Measurements from ENCODE around the gene IFNA2.
A peak's percentile ranks its signal among the peaks of the same experiment; 100 is the strongest.
"Not testable (repeated sequence)": the region's sequence is repeated elsewhere in the genome, so short reads cannot be mapped to it uniquely, and the experiment has no call there.

Gene IFNA2

DNA sequence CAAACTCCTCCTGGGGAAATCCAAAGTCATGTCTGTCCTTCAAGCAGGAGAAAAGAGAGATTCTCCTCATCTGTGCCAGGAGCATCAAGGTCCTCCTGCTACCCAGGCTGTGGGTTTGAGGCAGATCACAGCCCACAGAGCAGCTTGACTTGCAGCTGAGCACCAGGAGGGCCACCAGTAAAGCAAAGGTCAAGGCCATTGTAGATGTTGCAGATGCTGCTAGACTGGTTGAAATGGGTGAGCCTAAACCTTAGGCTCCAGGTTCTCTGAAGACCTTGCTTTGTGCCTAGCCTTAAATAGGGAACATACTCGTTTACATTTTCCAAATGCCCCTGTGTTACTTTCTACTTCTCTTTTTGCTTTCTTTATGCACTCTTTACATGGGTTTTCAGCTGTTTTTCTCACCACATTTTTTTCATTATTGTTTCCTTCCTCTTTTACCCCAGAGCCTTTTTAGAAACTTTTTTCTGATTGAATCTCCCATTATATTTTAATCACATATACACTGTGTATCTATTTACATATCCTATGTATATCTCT is at the start of gene IFNA2:
TSS of gene IFNA2 (minus strand) at position 268 of the 540 bp plus-strand sequence. CDS start at position 199, 69 bp downstream.
- DNase-seq, result no peak

DNA sequence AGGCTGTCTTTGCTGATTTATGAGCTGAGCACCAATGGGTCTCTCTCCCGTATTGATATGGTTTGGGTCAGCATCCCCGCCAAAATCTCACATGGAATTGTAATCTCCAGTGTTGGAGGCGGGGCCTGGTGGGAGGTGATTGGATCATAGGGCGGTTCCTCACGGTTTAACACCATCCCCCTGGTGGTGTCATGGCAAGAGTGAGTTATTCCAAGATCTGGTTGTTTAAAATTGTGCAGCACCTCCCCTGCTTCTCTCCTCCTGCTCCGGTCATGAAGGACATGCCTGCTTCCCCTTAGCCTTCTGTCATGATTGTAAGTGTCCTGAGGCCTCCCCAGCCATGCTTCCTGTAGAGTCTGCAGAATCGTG is 49.8 kb upstream of the IFNA2 start:
- not testable (repeated sequence) for DNase-seq

DNA sequence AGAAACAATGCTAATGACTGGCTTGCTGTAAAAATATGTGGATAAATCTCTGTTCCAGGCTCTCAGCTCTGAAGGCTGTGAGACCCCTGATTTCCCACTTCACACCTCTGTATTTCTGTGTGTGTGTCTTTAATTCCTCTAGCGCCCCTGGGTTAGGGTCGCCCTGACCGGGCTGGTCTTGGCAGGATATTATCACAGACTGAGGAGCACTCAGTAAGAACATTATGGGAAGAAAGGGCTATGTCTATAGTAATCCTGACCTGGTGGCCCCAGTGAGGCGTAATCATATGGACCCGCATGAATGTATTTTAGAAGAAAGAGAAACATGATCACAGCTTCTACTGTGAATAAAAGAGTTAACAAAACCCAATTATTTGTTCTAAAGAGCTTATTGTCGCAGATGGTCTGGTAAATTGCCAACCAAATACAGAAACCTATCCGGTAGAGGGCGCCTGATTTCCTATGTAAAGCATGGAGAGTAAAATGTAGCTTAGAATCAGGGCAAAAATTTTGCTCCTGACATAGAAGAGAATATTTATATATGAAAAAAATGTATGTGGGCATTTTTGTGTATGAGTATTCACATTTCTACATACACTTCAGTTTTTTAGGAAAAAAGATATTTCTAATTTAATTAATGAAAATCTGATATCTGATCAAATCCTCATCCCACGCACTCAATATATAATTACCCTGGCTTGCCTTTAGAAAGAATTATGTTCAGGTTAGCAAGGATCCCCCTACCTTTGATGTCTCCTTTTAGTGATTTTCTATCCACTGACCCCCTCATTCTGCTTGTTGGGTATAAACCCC is 49.2 kb upstream of the IFNA2 start:
- peak; percentile 12 to 54 for DNase-seq

- no peak for DNase-seq
Observed at GRCh38 chr9:21432672-21433425, 47.7 kb upstream of the IFNA2 start.

DNA sequence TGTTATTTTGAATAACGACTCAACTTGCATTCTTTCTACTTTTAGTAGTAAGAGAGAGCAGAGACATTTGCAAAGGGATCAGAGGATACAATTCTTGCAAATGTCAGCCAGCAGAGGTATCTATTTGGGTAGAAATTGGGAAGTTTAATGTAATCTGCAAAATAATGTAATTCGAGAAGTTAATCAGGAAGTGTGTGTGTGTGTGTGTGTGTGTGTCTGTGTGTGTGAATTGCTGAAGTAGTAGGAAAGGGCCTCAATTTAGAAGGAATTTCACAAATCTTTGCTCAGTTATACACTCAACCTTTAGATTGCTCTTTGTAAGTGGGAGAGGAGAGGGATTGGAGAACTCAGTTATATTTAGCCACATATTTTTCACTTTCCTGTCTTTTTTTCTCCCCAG is 44.0 kb upstream of the IFNA2 start:
- no peak for DNase-seq

DNA sequence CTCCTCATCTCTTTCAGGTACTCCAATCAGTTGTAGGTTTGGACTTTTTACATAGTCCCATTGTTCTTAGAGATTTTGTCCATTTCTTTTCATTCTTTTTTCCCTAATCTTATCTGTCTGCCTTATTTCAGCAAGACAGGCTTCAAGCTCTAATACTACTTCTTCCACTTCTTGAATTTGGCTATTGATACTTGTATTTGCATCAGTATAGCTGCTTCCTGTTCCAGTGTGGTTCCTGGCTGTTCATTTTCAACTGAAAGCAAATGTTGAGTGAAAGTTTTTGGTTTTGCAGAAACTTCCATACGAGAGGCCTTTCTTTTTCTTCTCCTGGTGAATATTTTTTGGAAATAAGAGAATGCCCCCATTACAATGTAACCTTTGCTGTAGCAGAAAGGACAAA is 43.0 kb upstream of the IFNA2 start:
- no peak for DNase-seq

DNA sequence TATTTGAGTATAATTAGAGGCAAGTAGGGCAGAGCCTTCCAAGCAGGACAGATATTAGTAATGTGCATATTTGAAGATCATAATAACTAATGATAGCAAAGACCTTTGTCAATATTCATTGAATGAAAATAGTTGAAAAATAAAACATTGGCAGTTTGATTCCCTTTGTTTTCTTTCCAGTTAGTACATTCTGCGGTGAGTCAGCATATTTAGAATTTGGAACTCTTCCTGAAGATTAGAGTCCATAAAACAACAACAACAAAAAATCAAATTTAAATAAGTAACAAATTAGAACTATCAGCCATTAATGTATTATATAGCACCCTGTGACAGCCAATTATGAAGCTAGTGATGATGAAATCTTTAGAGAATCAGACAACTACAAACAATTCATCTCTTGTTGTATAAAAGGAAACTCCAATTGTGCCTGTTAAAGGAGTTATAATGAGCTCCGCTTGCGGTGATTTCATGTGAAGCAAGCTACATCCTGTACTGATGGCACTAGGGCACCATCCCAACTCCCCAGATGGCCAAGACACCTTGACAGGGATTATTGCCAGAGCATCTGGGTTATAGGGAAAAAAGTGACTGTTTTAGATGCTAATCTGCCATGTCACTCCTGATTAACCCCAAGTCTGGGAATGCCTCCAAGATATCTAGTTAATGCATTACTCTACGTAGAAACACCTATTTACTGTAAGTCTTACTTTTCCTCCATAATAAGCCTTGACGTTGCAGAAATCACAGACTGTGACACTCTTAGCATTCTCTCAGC is 30.5 kb upstream of the IFNA2 start:
- no peak for DNase-seq

GRCh38 chr9:21414220-21414940 is 29.2 kb upstream of the IFNA2 start:
- DNase-seq, result no peak

DNA sequence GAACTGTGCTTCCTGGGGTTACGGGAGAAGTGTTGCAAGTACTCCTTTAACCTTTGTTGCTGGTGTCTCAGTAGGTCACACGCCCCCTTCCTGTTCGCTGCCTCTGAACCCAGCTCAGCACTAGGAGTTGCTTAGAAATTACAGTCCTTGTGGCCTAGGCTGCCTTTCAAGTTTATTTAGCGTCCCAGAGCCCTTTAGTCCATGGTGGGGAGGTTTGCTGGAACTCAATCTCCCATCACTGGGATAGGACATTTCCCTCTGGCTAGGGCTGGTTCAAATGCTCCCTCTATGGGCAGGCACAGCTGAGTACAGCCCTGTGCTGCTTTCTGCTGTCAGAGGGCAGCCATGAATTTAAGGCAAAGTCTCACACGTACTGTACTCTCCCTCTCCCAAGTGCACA is 28.4 kb upstream of the IFNA2 start:
- DNase-seq, result peak in 1 of 2 donors; percentile 6

GRCh38 chr9:21413151-21413550 is 28.0 kb upstream of the IFNA2 start:
- DNase-seq, result no peak

DNA sequence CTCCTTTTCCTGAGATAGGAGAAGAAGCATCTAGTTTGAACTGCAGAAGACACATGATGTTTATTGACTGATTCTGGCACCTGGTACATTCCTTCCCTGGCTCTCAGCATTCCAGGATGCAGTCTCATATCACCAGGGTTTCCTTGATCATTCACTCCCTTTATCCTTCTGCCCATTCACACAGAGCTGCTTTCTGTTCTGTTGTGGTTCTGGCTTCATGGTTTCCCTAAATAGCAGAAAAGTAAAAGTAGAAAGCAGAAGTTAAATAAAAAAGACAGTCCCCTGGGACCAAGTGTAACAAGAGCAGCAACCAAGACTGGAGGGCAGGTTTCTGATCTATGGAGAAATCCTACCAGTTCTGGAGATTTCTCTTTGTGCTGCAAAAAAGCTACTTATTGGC is 26.9 kb upstream of the IFNA2 start:
- no peak for DNase-seq

DNA sequence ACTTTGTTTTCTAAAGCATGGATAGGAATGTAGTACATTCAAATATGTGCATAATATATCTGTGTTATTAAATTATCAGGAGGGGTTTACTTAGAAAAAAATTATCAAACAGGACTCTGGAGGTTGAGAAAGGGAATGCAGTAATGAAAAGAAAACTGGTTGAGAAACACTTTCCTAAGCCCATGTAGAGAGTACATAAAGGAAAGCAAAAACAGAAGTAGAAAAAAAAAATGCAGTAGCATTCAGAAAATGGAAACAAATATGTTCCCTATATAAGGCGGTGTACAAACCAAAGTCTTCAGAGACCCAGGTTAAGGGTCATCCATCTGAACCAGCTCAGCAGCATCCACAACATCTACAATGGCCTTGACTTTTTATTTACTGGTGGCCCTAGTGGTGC is 23.6 kb upstream of the IFNA2 start, which contains the start of gene IFNA8:
TSS of gene IFNA8 (plus strand) at position 301 of the 400 bp plus-strand sequence. CDS start at position 361, 60 bp downstream.
- DNase-seq, result no peak

DNA sequence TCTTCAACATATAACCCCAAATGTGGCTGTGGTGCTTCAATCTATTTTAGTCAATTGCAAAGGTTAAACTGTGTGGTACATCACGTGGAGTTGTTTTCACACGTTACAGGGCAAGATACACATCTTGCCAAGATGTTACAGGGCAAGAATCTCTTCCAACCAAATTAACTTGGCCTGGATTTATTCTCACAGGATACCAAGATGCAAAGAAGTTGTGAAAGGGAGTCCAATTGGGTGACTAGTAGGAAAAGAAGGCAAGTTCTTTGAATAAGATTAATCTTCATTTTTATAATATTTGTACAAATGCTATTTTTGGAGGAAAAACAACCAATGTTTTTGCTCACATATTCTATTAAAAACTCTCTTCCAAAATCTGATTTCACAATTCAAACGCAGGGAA is 18.9 kb upstream of the IFNA2 start:
- no peak for DNase-seq

DNA sequence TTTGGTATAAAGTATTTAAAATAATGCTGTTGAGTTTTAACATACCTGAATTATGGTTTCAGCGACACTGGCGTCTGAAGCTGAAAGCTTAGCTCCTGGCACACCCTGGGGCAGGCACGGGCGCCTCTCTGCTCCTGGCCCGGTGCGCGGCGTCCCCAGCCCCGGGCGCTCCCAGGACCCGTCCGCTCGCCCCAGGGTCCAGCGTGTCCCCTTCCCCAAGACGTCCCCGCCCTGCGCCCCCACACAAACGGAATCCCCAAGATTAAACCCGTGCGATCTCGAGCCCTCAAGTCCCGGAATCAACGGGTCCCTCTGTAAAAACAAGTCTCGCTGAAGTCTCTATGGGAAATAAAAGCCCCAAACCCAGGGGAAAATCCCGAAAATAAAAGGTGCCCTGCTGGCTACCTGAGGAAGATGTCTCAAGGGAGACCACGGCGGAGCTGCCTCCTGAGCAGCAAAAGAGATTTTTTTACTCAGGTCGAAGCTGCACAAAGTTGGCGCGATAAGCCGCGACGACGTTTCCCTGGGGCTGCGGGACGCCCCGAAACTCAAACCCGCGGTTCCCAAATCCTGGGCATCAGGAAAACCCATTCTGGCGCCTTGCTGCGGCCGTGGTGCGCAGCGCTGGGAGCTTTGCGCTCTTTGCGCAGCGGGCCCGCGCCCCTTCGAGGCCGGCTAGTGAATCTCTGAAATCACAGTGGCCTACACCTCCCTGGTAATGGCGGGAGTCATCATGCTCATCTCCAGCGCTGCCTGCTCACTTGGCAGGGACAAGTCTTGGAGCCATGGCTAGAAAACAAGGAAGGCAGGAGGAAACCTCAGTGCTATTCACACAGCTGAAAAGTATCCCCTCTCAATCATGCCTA is 17.4 kb upstream of the IFNA2 start:
- no peak for DNase-seq

- DNase-seq, result no peak
Observed at GRCh38 chr9:21399956-21400355, 14.8 kb upstream of the IFNA2 start.

- no peak for DNase-seq
Observed at GRCh38 chr9:21398955-21399489, 13.8 kb upstream of the IFNA2 start.

GRCh38 chr9:21395778-21396717 is 10.8 kb upstream of the IFNA2 start:
- DNase-seq, result peak; percentile 43 to 57

GRCh38 chr9:21392270-21392669 is 7.1 kb upstream of the IFNA2 start:
- DNase-seq, result peak in 1 of 2 donors; percentile 7

DNA sequence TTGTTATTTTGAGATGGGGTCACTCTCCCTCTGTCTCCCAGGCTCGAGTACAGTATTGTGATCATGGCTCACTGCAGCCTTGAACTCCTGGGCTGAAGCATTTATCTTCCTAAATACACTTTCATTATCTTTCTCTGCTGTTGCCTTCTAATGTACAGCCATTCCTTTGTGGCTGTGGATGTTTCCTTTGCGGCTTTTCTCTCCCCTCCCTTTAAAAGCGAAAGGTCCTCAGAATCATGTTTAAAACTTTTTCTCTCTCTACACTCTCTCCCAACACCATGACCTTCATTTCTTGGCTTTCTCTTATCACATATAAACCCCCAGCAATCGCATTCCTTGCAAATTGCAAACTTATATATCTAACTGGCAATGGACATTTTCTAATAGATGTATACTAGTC is 1.6 kb downstream of the IFNA2 start:
- no peak for DNase-seq

Measured in CD4-positive, alpha-beta T cell treated with Interleukin-1 beta for 1 hour (primary cell).